Measurements from ENCODE around the gene QRICH1.
A peak's percentile ranks its signal among the peaks of the same experiment; 100 is the strongest.
"Not testable (repeated sequence)": the region's sequence is repeated elsewhere in the genome, so short reads cannot be mapped to it uniquely, and the experiment has no call there.

GRCh38 chr3:49008627-49009026 lies 85.2 kb downstream of the QRICH1 start:
- TF ChIP-seq, protein P1, sequence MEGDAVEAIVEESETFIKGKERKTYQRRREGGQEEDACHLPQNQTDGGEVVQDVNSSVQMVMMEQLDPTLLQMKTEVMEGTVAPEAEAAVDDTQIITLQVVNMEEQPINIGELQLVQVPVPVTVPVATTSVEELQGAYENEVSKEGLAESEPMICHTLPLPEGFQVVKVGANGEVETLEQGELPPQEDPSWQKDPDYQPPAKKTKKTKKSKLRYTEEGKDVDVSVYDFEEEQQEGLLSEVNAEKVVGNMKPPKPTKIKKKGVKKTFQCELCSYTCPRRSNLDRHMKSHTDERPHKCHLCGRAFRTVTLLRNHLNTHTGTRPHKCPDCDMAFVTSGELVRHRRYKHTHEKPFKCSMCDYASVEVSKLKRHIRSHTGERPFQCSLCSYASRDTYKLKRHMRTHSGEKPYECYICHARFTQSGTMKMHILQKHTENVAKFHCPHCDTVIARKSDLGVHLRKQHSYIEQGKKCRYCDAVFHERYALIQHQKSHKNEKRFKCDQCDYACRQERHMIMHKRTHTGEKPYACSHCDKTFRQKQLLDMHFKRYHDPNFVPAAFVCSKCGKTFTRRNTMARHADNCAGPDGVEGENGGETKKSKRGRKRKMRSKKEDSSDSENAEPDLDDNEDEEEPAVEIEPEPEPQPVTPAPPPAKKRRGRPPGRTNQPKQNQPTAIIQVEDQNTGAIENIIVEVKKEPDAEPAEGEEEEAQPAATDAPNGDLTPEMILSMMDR (IDR thresholded peaks at IDR 0.05; ENCODE audit: extremely low read depth in 1 of 2, insufficient read depth in 1 of 2, low read depth in 1 of 2, low read length in 2 of 2), result not testable (repeated sequence)
- TF ChIP-seq FOS (IDR thresholded peaks at IDR 0.05; ENCODE audit: borderline replicate concordance, insufficient read depth, low read length); EZH2 (IDR thresholded peaks at IDR 0.05; ENCODE audit: borderline replicate concordance, low read depth, low read length, severe bottlenecking); POLR2AphosphoS5 (IDR thresholded peaks at IDR 0.05; ENCODE audit: insufficient read depth, low read depth, low read length); MYC (IDR thresholded peaks at IDR 0.05; ENCODE audit: low read depth, low read length); JUN (IDR thresholded peaks at IDR 0.05; ENCODE audit: borderline replicate concordance, insufficient read depth, insufficient read length, low read depth); GATA2 (IDR thresholded peaks at IDR 0.05; ENCODE audit: insufficient read depth, insufficient read length, low read depth, low read length): not testable (repeated sequence)
- TF ChIP-seq POLR2A (IDR thresholded peaks at IDR 0.05; ENCODE audit: low read depth, low read length), result peak; percentile 24
- TF ChIP-seq, protein P2, sequence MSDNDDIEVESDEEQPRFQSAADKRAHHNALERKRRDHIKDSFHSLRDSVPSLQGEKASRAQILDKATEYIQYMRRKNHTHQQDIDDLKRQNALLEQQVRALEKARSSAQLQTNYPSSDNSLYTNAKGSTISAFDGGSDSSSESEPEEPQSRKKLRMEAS (IDR thresholded peaks at IDR 0.05; ENCODE audit: insufficient read depth, insufficient read length), result not testable (repeated sequence)
